ENCODE measurements around the gene ATG4A.

The ATG4A gene

GRCh38 chrX:108132876-108133275 lies 41.3 kb downstream of the ATG4A start:
- H2AK5ac ChIP-seq (ENCODE audit: low read length), result no peak overlapping the region
- H2BK15ac ChIP-seq (replicated peaks; ENCODE audit: low read depth), result no peak overlapping the region
- no peaks in the 10 kb centered on the region for H3K36me3 ChIP-seq (ENCODE audit: control insufficient read depth, insufficient read depth, low read length)
- no peak overlapping the region for H2BK120ac ChIP-seq (ENCODE audit: low read depth, low read length)
- H3K79me2 ChIP-seq (ENCODE audit: control insufficient read depth, insufficient read depth, low read length), result no peaks in the 10 kb centered on the region
- no peak overlapping the region for H3K27ac ChIP-seq (ENCODE audit: low read depth, low read length)
- H3K4me3 ChIP-seq (ENCODE audit: low read length), result no peak overlapping the region
- H3K56ac ChIP-seq (ENCODE audit: low read length), result no peak overlapping the region
- no peak overlapping the region for H4K5ac ChIP-seq (ENCODE audit: low read length)
- WGBS (ENCODE audit: extremely low coverage, insufficient coverage, low lambda C conversion rate), result no CpG with 5 or more reads among the region's 2 CpGs
- no peak overlapping the region for H3K23ac ChIP-seq (ENCODE audit: low read length)
- no peak overlapping the region for H3K18ac ChIP-seq (ENCODE audit: low read length)
- H3K79me1 ChIP-seq (ENCODE audit: low read length), result no peaks in the 10 kb centered on the region
- H4K8ac ChIP-seq (ENCODE audit: low read depth, low read length), result no peak overlapping the region
- no peak overlapping the region for H3K4ac ChIP-seq (ENCODE audit: low read depth, low read length)
- H3K27me3 ChIP-seq (ENCODE audit: insufficient read depth, low read length, poor library complexity), result no peaks in the 10 kb centered on the region
- H3K9ac ChIP-seq (ENCODE audit: low read length), result no peak overlapping the region
- no peak overlapping the region for H2BK5ac ChIP-seq (ENCODE audit: low read length)
- no peak for DNase-seq
- no peak overlapping the region for H3K4me2 ChIP-seq (ENCODE audit: low read length)
- no peaks in the 10 kb centered on the region for H3K4me1 ChIP-seq (ENCODE audit: control insufficient read depth, low read depth, low read length)

- Histone ChIP-seq H2AK5ac (ENCODE audit: low read length) (no peak overlapping the region), H3K79me2 (ENCODE audit: control insufficient read depth, insufficient read depth, low read length) (no peaks in the 10 kb centered on the region), H3K23ac (ENCODE audit: low read length) (no peak overlapping the region), H2BK120ac (ENCODE audit: low read depth, low read length) (no peak overlapping the region), H3K18ac (ENCODE audit: low read length) (no peak overlapping the region), H3K4me2 (ENCODE audit: low read length) (no peak overlapping the region), H3K4me3 (ENCODE audit: low read length) (no peak overlapping the region), H3K79me1 (ENCODE audit: low read length) (no peaks in the 10 kb centered on the region), H3K4me1 (ENCODE audit: control insufficient read depth, low read depth, low read length) (no peaks in the 10 kb centered on the region), H3K56ac (ENCODE audit: low read length) (no peak overlapping the region), H3K36me3 (ENCODE audit: control insufficient read depth, insufficient read depth, low read length) (no peaks in the 10 kb centered on the region), H3K27me3 (ENCODE audit: insufficient read depth, low read length, poor library complexity) (no peaks in the 10 kb centered on the region), H3K4ac (ENCODE audit: low read depth, low read length) (no peak overlapping the region), H4K5ac (ENCODE audit: low read length) (no peak overlapping the region), H4K8ac (ENCODE audit: low read depth, low read length) (no peak overlapping the region), H3K9ac (ENCODE audit: low read length) (no peak overlapping the region), H2BK15ac (replicated peaks; ENCODE audit: low read depth) (no peak overlapping the region), H2BK5ac (ENCODE audit: low read length) (no peak overlapping the region), H3K27ac (ENCODE audit: low read depth, low read length) (no peak overlapping the region)
- peak; percentile 12 for DNase-seq
- no CpG with 5 or more reads among the region's 1 CpG for WGBS (ENCODE audit: extremely low coverage, insufficient coverage, low lambda C conversion rate)
Observed at GRCh38 chrX:108134724-108135123, 43.1 kb downstream of the ATG4A start.

DNA sequence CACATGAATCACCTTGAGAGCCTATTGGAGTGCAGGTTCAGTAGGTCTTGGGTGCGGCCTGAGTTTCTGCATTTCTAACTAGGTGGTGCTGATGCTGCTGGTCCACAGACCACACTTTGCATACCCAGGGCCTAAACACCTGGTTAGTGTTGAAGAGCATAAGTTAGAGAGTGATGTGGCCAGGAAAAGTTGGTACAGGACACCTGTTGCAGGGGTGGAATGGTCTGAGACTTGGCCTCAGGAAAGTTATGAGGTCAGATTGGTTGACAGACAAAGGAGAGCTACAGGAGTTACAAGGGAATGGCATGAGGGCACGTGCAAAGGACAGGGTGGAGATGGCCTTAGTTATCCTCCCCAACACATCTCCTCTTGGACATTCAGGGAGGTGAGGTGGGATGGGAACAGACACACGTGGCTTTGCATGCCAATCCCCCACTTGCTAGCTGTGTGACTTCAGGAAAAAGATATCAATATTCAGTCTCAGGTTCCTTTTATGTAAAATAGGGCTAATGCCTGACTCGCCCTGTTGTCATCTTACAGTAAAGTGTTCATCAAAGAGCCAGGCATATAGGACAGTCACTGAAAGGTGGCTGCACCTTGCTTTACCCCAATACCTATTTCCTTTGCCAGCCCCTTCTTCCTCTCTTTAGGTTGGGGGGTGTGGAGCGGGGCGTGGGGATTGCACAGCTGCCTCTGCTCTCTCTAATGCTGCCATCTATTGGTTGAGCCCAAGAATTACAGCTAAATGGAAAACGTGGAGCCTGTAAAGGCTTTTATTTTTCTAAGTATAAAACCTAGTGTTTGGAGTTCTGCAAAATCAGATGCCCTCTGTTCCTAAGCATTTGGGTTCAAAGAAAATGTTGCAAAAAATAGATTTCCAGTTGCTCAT lies 47.5 kb downstream of the ATG4A start:
- Histone ChIP-seq H3K4ac (ENCODE audit: low read depth, low read length) (no peak overlapping the region), H3K4me2 (ENCODE audit: low read length) (no peak overlapping the region), H3K27me3 (ENCODE audit: insufficient read depth, low read length, poor library complexity) (no peaks in the 10 kb centered on the region), H3K79me1 (ENCODE audit: low read length) (no peaks in the 10 kb centered on the region), H3K9ac (ENCODE audit: low read length) (no peak overlapping the region), H4K8ac (ENCODE audit: low read depth, low read length) (no peak overlapping the region), H2AK5ac (ENCODE audit: low read length) (no peak overlapping the region), H4K5ac (ENCODE audit: low read length) (no peak overlapping the region), H3K27ac (ENCODE audit: low read depth, low read length) (no peak overlapping the region), H3K4me1 (ENCODE audit: control insufficient read depth, low read depth, low read length) (no peaks in the 10 kb centered on the region), H2BK5ac (ENCODE audit: low read length) (no peak overlapping the region), H2BK120ac (ENCODE audit: low read depth, low read length) (no peak overlapping the region), H3K4me3 (ENCODE audit: low read length) (no peak overlapping the region), H2BK15ac (replicated peaks; ENCODE audit: low read depth) (no peak overlapping the region), H3K23ac (ENCODE audit: low read length) (no peak overlapping the region), H3K36me3 (ENCODE audit: control insufficient read depth, insufficient read depth, low read length) (no peaks in the 10 kb centered on the region), H3K18ac (ENCODE audit: low read length) (no peak overlapping the region), H3K79me2 (ENCODE audit: control insufficient read depth, insufficient read depth, low read length) (no peaks in the 10 kb centered on the region), H3K56ac (ENCODE audit: low read length) (no peak overlapping the region)
- WGBS (ENCODE audit: extremely low coverage, insufficient coverage, low lambda C conversion rate), result no CpG with 5 or more reads among the region's 7 CpGs
- DNase-seq, result peak; percentile 3

- H3K56ac ChIP-seq (ENCODE audit: low read length), result no peak overlapping the region
- H3K18ac ChIP-seq (ENCODE audit: low read length), result no peak overlapping the region
- H3K4ac ChIP-seq (ENCODE audit: low read depth, low read length), result no peak overlapping the region
- H3K9ac ChIP-seq (ENCODE audit: low read length), result no peak overlapping the region
- no peak overlapping the region for H2AK5ac ChIP-seq (ENCODE audit: low read length)
- no peaks in the 10 kb centered on the region for H3K79me1 ChIP-seq (ENCODE audit: low read length)
- no peaks in the 10 kb centered on the region for H3K27me3 ChIP-seq (ENCODE audit: insufficient read depth, low read length, poor library complexity)
- no peaks in the 10 kb centered on the region for H3K36me3 ChIP-seq (ENCODE audit: control insufficient read depth, insufficient read depth, low read length)
- DNase-seq, result no peak
- no peak overlapping the region for H2BK5ac ChIP-seq (ENCODE audit: low read length)
- no peak overlapping the region for H4K5ac ChIP-seq (ENCODE audit: low read length)
- H3K4me1 ChIP-seq (ENCODE audit: control insufficient read depth, low read depth, low read length), result no peaks in the 10 kb centered on the region
- H3K4me2 ChIP-seq (ENCODE audit: low read length), result no peak overlapping the region
- H4K8ac ChIP-seq (ENCODE audit: low read depth, low read length), result no peak overlapping the region
- H3K27ac ChIP-seq (ENCODE audit: low read depth, low read length), result no peak overlapping the region
- no peak overlapping the region for H3K4me3 ChIP-seq (ENCODE audit: low read length)
- H2BK120ac ChIP-seq (ENCODE audit: low read depth, low read length), result no peak overlapping the region
- no peak overlapping the region for H3K23ac ChIP-seq (ENCODE audit: low read length)
- H2BK15ac ChIP-seq (replicated peaks; ENCODE audit: low read depth), result no peak overlapping the region
- H3K79me2 ChIP-seq (ENCODE audit: control insufficient read depth, insufficient read depth, low read length), result no peaks in the 10 kb centered on the region
Observed at GRCh38 chrX:108148524-108148923, 56.9 kb downstream of the ATG4A start.

- Histone ChIP-seq H2BK5ac (ENCODE audit: low read length) (no peak overlapping the region), H2AK5ac (ENCODE audit: low read length) (no peak overlapping the region), H2BK15ac (replicated peaks; ENCODE audit: low read depth) (no peak overlapping the region), H3K27ac (ENCODE audit: low read depth, low read length) (no peak overlapping the region), H3K4me3 (ENCODE audit: low read length) (no peak overlapping the region), H4K8ac (ENCODE audit: low read depth, low read length) (no peak overlapping the region), H3K36me3 (ENCODE audit: control insufficient read depth, insufficient read depth, low read length) (no peaks in the 10 kb centered on the region), H2BK120ac (ENCODE audit: low read depth, low read length) (no peak overlapping the region), H3K23ac (ENCODE audit: low read length) (no peak overlapping the region), H3K4ac (ENCODE audit: low read depth, low read length) (no peak overlapping the region), H3K4me1 (ENCODE audit: control insufficient read depth, low read depth, low read length) (no peaks in the 10 kb centered on the region), H3K79me2 (ENCODE audit: control insufficient read depth, insufficient read depth, low read length) (no peaks in the 10 kb centered on the region), H4K5ac (ENCODE audit: low read length) (no peak overlapping the region), H3K79me1 (ENCODE audit: low read length) (no peaks in the 10 kb centered on the region), H3K9ac (ENCODE audit: low read length) (no peak overlapping the region), H3K27me3 (ENCODE audit: insufficient read depth, low read length, poor library complexity) (no peaks in the 10 kb centered on the region), H3K4me2 (ENCODE audit: low read length) (no peak overlapping the region), H3K56ac (ENCODE audit: low read length) (no peak overlapping the region), H3K18ac (ENCODE audit: low read length) (no peak overlapping the region)
- DNase-seq, result no peak
- no CpG with 5 or more reads among the region's 2 CpGs for WGBS (ENCODE audit: extremely low coverage, insufficient coverage, low lambda C conversion rate)
Observed at GRCh38 chrX:108156082-108156481, 64.5 kb downstream of the ATG4A start.

GRCh38 chrX:108156934-108157466 lies 65.4 kb downstream of the ATG4A start:
- H3K9ac ChIP-seq (ENCODE audit: low read length), result no peak overlapping the region
- no peak overlapping the region for H3K4me2 ChIP-seq (ENCODE audit: low read length)
- no peaks in the 10 kb centered on the region for H3K79me1 ChIP-seq (ENCODE audit: low read length)
- H2BK5ac ChIP-seq (ENCODE audit: low read length), result no peak overlapping the region
- H3K18ac ChIP-seq (ENCODE audit: low read length), result no peak overlapping the region
- H3K27me3 ChIP-seq (ENCODE audit: insufficient read depth, low read length, poor library complexity), result no peaks in the 10 kb centered on the region
- H4K8ac ChIP-seq (ENCODE audit: low read depth, low read length), result no peak overlapping the region
- no peak overlapping the region for H2BK15ac ChIP-seq (replicated peaks; ENCODE audit: low read depth)
- H2BK120ac ChIP-seq (ENCODE audit: low read depth, low read length), result no peak overlapping the region
- H4K5ac ChIP-seq (ENCODE audit: low read length), result no peak overlapping the region
- WGBS (ENCODE audit: extremely low coverage, insufficient coverage, low lambda C conversion rate), result no CpG with 5 or more reads among the region's 8 CpGs
- no peaks in the 10 kb centered on the region for H3K36me3 ChIP-seq (ENCODE audit: control insufficient read depth, insufficient read depth, low read length)
- no peak overlapping the region for H2AK5ac ChIP-seq (ENCODE audit: low read length)
- H3K27ac ChIP-seq (ENCODE audit: low read depth, low read length), result no peak overlapping the region
- H3K56ac ChIP-seq (ENCODE audit: low read length), result no peak overlapping the region
- no peak overlapping the region for H3K4ac ChIP-seq (ENCODE audit: low read depth, low read length)
- no peak overlapping the region for H3K23ac ChIP-seq (ENCODE audit: low read length)
- H3K79me2 ChIP-seq (ENCODE audit: control insufficient read depth, insufficient read depth, low read length), result no peaks in the 10 kb centered on the region
- no peak for DNase-seq
- H3K4me3 ChIP-seq (ENCODE audit: low read length), result no peak overlapping the region
- no peaks in the 10 kb centered on the region for H3K4me1 ChIP-seq (ENCODE audit: control insufficient read depth, low read depth, low read length)

Data from mesendoderm (in vitro differentiated cells).